Fibroblast of lung (primary cell): ENCODE data around the gene CYB5A. TPM values are rescaled to one million over a fixed set of nuclear protein-coding genes. Genes with fewer than 3 reads are reported as not detected.

Source experiments
- DNase-seq, 2 donors: peaks; one replicate each; pipeline versions ENCODE4 v3.0.0 to v3.0.0-alpha.2; 2010; ENCODE audit warnings: low read depth in 2 of 2
- H2AFZ ChIP-seq: 2 replicates; pipeline ENCODE4 v1.5.1; 2012; ENCODE audit warnings: low read length, control low read depth, inconsistent platforms
- H3K27ac ChIP-seq: 2 replicates; pipeline ENCODE4 v1.5.1; 2011; ENCODE audit warnings: low read length, control low read depth; ENCODE audit not compliant: insufficient read depth
- H3K27me3 ChIP-seq: 2 replicates; pipeline ENCODE4 v1.5.1; 2011; ENCODE audit warnings: mild to moderate bottlenecking, low read length; ENCODE audit not compliant: control insufficient read depth, insufficient read depth
- H3K36me3 ChIP-seq: 2 replicates; pipeline ENCODE4 v1.5.1; 2011; ENCODE audit warnings: low read length; ENCODE audit not compliant: control insufficient read depth, insufficient read depth
- H3K4me1 ChIP-seq: 2 replicates; pipeline ENCODE4 v1.5.1; 2011; ENCODE audit warnings: low read length; ENCODE audit not compliant: control insufficient read depth, insufficient read depth; ENCODE audit errors: extremely low read depth
- H3K4me2 ChIP-seq: 2 replicates; pipeline ENCODE4 v1.5.1; 2011; ENCODE audit warnings: low read length, control low read depth; ENCODE audit not compliant: insufficient read depth; ENCODE audit errors: extremely low read depth
- H3K4me3 ChIP-seq, 4 experiments: fragments of 200-600 bp in 1 of 4; sonication (generic) in 1 of 4; replicated peaks in 1 of 4; 2 replicates each; pipeline ENCODE4 v1.5.1; 2011 to 2016; ENCODE audit warnings: low read length in 4 of 4, low read depth in 3 of 4, mild to moderate bottlenecking in 3 of 4, control low read depth in 2 of 4, inconsistent platforms in 1 of 4, mixed read lengths in 1 of 4; ENCODE audit not compliant: insufficient read depth in 1 of 4; ENCODE audit errors: control extremely low read depth in 1 of 4
- H3K79me2 ChIP-seq: 2 replicates; pipeline ENCODE4 v1.5.1; 2012; ENCODE audit warnings: mild to moderate bottlenecking, low read length, inconsistent platforms; ENCODE audit not compliant: control insufficient read depth, insufficient read depth
- H3K9ac ChIP-seq: 2 replicates; pipeline ENCODE4 v1.5.1; 2011; ENCODE audit warnings: mild to moderate bottlenecking, low read length, control low read depth; ENCODE audit not compliant: insufficient read depth
- H3K9me3 ChIP-seq: 2 replicates; pipeline ENCODE4 v1.5.1; 2012; ENCODE audit warnings: low read depth, low read length; ENCODE audit not compliant: control insufficient read depth, insufficient read depth
- H4K20me1 ChIP-seq: 2 replicates; pipeline ENCODE4 v1.5.1; 2011; ENCODE audit warnings: low read length; ENCODE audit not compliant: control insufficient read depth, insufficient read depth; ENCODE audit errors: extremely low read depth
- EZH2 ChIP-seq: IDR thresholded peaks from 2 replicates; pipeline ENCODE4 v1.5.1; 2012; ENCODE audit warnings: low read length, control low read depth, mild to moderate bottlenecking; ENCODE audit errors: missing control alignments
- polyA plus RNA-seq, 2 donors: library from polyadenylated mRNA; depleted of rRNA in 1 of 2; stranded (reverse) in 1 of 2; unstranded in 1 of 2; fragments of >200 nt; gene quantifications; 2 replicates each; pipeline ENCODE4 v1.2.1, GENCODE V29; 2011 to 2012; ENCODE audit warnings: missing spikeins in 1 of 2
- total RNA-seq: library from RNA; depleted of rRNA; stranded (reverse); fragments of >200 nt; gene quantifications from 2 replicates; pipeline ENCODE4 v1.2.1, GENCODE V29; 2014
- TF ChIP-seq, protein P1 (sequence below), 2 donors: IDR thresholded peaks in 1 of 2; conservative IDR thresholded peaks in 1 of 2; 1 replicate in 1 of 2; 2 replicates in 1 of 2; pipeline ENCODE4 v1.5.1; 2011 to 2012; ENCODE audit warnings: low read length in 2 of 2, control low read depth in 1 of 2, inconsistent platforms in 1 of 2, low read depth in 1 of 2, mild to moderate bottlenecking in 1 of 2

Gene CYB5A
- total and polyA plus RNA-seq, 2 donors (not counting 1 experiment from before 2014, with no cell fraction given), result 111 to 113 TPM

- no peak overlapping the region for H3K27ac ChIP-seq
- H3K36me3 ChIP-seq, result peaks cover 1% of the 10 kb centered on the region
- H3K79me2 ChIP-seq, result no peaks in the 10 kb centered on the region
- no peak overlapping the region for H3K9ac ChIP-seq
- H3K4me3 ChIP-seq, result no peak overlapping the region
- no peak overlapping the region for H2AFZ ChIP-seq
- H3K4me1 ChIP-seq, result no peaks in the 10 kb centered on the region
- TF ChIP-seq, protein P1, sequence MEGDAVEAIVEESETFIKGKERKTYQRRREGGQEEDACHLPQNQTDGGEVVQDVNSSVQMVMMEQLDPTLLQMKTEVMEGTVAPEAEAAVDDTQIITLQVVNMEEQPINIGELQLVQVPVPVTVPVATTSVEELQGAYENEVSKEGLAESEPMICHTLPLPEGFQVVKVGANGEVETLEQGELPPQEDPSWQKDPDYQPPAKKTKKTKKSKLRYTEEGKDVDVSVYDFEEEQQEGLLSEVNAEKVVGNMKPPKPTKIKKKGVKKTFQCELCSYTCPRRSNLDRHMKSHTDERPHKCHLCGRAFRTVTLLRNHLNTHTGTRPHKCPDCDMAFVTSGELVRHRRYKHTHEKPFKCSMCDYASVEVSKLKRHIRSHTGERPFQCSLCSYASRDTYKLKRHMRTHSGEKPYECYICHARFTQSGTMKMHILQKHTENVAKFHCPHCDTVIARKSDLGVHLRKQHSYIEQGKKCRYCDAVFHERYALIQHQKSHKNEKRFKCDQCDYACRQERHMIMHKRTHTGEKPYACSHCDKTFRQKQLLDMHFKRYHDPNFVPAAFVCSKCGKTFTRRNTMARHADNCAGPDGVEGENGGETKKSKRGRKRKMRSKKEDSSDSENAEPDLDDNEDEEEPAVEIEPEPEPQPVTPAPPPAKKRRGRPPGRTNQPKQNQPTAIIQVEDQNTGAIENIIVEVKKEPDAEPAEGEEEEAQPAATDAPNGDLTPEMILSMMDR (conservative IDR thresholded peaks at IDR 0.05 in 1 of 2, IDR thresholded peaks at IDR 0.05 in 1 of 2; ENCODE audit: low read depth in 1 of 2, low read length in 2 of 2), result no peak
- no peak for TF ChIP-seq EZH2
- no peak overlapping the region for H3K4me2 ChIP-seq
- no peaks in the 10 kb centered on the region for H4K20me1 ChIP-seq
- no peaks in the 10 kb centered on the region for H3K9me3 ChIP-seq
- H3K27me3 ChIP-seq, result no peaks in the 10 kb centered on the region
- no peak for DNase-seq
Observed at GRCh38 chr18:74259347-74259746, 32.4 kb downstream of the CYB5A start.

GRCh38 chr18:74257083-74257482 is 34.7 kb downstream of the CYB5A start:
- no peaks in the 10 kb centered on the region for H3K9me3 ChIP-seq
- no peak for TF ChIP-seq EZH2
- TF ChIP-seq, protein P1 (conservative IDR thresholded peaks at IDR 0.05 in 1 of 2, IDR thresholded peaks at IDR 0.05 in 1 of 2; ENCODE audit: low read depth in 1 of 2, low read length in 2 of 2), result no peak
- no peak overlapping the region for H3K9ac ChIP-seq
- no peak overlapping the region for H2AFZ ChIP-seq
- H3K27me3 ChIP-seq, result no peaks in the 10 kb centered on the region
- DNase-seq, result no peak
- H4K20me1 ChIP-seq, result no peaks in the 10 kb centered on the region
- no peaks in the 10 kb centered on the region for H3K4me1 ChIP-seq
- no peaks in the 10 kb centered on the region for H3K79me2 ChIP-seq
- H3K36me3 ChIP-seq, result peaks cover 1% of the 10 kb centered on the region
- H3K27ac ChIP-seq, result no peak overlapping the region
- H3K4me2 ChIP-seq, result no peak overlapping the region
- no peak overlapping the region for H3K4me3 ChIP-seq

- H3K27me3 ChIP-seq, result no peaks in the 10 kb centered on the region
- peaks cover 4% of the 10 kb centered on the region for H3K4me1 ChIP-seq
- no peak overlapping the region for H3K9ac ChIP-seq
- H3K4me3 ChIP-seq, result no peak overlapping the region
- H2AFZ ChIP-seq, result no peak overlapping the region
- peaks cover under 1% of the 10 kb centered on the region for H3K36me3 ChIP-seq
- no peak for TF ChIP-seq EZH2
- TF ChIP-seq, protein P1 (conservative IDR thresholded peaks at IDR 0.05 in 1 of 2, IDR thresholded peaks at IDR 0.05 in 1 of 2; ENCODE audit: low read depth in 1 of 2, low read length in 2 of 2), result no peak
- H3K4me2 ChIP-seq, result no peak overlapping the region
- H4K20me1 ChIP-seq, result no peaks in the 10 kb centered on the region
- DNase-seq, result no peak
- no peaks in the 10 kb centered on the region for H3K79me2 ChIP-seq
- no peaks in the 10 kb centered on the region for H3K9me3 ChIP-seq
- no peak overlapping the region for H3K27ac ChIP-seq
Observed at GRCh38 chr18:74256190-74256589, 35.6 kb downstream of the CYB5A start.
